B cell (primary cell): ENCODE measurements around the gene GDPD2.

Experiments
- CTCF ChIP-seq: fragments of 200-600 bp; IDR thresholded peaks from one replicate; pipeline ENCODE4 v1.8.0; 2022; ENCODE audit warnings: antibody characterized with exemption, mild to moderate bottlenecking
- EZH2 ChIP-seq: IDR thresholded peaks from 2 replicates; pipeline ENCODE4 v1.6.1; 2012; ENCODE audit warnings: borderline replicate concordance, low read depth, mild to moderate bottlenecking, moderate library complexity, low read length; ENCODE audit not compliant: insufficient read depth, poor library complexity, severe bottlenecking

DNA sequence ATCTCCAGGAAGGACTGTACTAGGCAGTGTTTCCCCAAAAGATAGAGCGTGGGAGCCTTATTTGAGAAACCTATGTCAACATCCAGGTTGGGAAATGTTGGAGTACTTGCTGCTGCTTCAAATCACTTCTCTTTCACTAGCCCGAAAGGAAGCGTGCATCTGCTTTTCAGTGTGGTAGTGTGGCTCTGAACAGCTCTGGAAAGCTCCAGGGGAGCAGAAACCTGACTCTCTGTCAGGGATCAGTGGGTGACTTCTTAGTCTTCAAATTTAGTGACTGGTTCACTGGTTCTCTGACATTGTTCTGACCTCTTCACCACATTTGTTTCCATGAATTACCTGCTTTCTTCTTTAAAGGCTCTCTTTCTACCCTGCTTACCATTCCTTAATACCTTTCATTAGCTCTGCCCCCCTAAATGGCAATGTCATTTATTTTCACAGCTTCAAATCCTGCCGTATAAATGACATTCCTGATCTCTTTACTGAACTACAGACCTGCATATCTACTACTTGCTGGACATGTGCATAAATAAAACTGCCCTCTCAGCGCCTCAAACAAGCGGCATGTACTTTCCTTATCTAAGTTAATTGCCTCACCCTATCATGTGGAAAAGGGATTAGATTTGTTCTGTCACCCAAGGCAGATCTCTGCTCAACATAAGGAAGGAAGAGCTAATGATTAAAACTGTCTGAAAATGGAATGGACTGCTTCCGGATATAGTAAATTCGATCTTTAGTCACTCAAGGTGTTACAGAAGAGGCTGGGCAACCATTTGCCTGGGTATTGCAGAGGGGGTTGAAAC lies 58.6 kb downstream of the GDPD2 start:
- no peak for TF ChIP-seq CTCF
- TF ChIP-seq EZH2: no peak
